Astrocyte (in vitro differentiated cells and primary cell): ENCODE data around the gene VWA8.

ENCODE experiments used
- EZH2 ChIP-seq: IDR thresholded peaks from 2 replicates; pipeline ENCODE4 v1.6.1; 2012; ENCODE audit warnings: mild to moderate bottlenecking, low read length, inconsistent platforms; ENCODE audit not compliant: insufficient read depth
- TF ChIP-seq, protein P1 (sequence below): IDR thresholded peaks from 2 replicates; pipeline ENCODE4 v1.5.1; 2011; ENCODE audit warnings: low read depth, mild to moderate bottlenecking, inconsistent platforms, low read length, moderate library complexity; ENCODE audit not compliant: insufficient read depth

DNA sequence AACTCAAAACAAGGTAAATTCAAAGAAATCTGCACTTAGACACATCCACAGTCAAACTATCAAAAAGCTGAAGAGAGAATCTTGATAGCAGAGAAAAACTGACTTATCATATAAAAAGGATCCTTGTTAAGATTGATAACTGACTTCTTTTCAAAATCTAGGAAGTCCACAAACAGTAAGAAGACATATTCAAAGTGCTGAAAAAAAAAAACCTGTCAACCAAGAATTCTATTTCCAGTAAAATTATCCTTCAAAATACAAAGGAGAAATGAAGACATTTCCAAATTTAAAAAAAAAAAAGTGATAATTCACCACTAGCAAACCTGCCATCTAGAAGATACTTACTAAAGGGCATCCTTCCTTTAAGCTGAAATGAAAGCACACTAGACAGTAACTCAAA, 15.0 kb downstream of the VWA8 start:
- no peak for TF ChIP-seq EZH2
- TF ChIP-seq, protein P1, sequence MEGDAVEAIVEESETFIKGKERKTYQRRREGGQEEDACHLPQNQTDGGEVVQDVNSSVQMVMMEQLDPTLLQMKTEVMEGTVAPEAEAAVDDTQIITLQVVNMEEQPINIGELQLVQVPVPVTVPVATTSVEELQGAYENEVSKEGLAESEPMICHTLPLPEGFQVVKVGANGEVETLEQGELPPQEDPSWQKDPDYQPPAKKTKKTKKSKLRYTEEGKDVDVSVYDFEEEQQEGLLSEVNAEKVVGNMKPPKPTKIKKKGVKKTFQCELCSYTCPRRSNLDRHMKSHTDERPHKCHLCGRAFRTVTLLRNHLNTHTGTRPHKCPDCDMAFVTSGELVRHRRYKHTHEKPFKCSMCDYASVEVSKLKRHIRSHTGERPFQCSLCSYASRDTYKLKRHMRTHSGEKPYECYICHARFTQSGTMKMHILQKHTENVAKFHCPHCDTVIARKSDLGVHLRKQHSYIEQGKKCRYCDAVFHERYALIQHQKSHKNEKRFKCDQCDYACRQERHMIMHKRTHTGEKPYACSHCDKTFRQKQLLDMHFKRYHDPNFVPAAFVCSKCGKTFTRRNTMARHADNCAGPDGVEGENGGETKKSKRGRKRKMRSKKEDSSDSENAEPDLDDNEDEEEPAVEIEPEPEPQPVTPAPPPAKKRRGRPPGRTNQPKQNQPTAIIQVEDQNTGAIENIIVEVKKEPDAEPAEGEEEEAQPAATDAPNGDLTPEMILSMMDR, result no peak
